Stimulated activated CD4-positive, alpha-beta T cell treated with anti-CD3 and anti-CD28 coated beads, Interleukin-2, amount 100 ng/mL, for 4 hours (primary cell): ENCODE results near the gene TSPAN9.

Source experiments
- DNase-seq: peaks from one replicate; pipeline ENCODE4 v3.0.0-alpha.2; 2020; ENCODE audit warnings: low read depth

Gene TSPAN9

GRCh38 chr12:3099146-3099545, 22.0 kb downstream of the TSPAN9 start:
- DNase-seq, result no peak

- no peak for DNase-seq
Observed at GRCh38 chr12:3101309-3102024, 24.3 kb downstream of the TSPAN9 start.

DNA sequence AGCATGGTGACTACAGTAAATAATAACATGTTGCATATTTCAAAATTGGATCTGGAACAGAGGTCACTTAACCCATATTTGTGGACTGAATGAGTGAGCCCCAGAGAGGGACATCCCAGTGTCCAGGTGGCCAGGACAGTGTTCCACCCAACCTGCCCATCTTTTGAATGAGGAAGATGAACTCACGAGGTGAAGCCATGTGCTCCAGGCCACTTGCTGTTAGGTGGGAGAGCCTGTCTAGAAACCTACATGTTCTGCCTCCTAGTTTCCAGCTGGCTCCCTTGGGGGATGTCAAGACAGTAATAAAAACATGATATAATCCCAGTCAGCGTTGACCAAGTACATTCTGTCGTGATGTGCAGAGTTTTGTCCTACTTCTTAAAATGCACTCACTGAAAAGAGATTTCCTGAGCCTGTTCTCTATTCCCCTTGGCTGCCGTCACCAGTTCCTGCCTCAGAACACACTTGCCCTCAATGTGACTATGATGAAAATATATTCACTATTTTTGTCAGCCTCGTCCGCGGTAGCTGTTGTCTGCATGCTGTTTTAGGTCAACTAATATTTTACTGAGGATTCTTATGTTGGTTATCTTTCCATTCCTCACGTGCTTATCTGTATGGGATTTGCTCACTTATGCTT, 25.7 kb downstream of the TSPAN9 start:
- no peak for DNase-seq

- DNase-seq, result no peak
Observed at GRCh38 chr12:3103806-3104205, 26.6 kb downstream of the TSPAN9 start.

DNA sequence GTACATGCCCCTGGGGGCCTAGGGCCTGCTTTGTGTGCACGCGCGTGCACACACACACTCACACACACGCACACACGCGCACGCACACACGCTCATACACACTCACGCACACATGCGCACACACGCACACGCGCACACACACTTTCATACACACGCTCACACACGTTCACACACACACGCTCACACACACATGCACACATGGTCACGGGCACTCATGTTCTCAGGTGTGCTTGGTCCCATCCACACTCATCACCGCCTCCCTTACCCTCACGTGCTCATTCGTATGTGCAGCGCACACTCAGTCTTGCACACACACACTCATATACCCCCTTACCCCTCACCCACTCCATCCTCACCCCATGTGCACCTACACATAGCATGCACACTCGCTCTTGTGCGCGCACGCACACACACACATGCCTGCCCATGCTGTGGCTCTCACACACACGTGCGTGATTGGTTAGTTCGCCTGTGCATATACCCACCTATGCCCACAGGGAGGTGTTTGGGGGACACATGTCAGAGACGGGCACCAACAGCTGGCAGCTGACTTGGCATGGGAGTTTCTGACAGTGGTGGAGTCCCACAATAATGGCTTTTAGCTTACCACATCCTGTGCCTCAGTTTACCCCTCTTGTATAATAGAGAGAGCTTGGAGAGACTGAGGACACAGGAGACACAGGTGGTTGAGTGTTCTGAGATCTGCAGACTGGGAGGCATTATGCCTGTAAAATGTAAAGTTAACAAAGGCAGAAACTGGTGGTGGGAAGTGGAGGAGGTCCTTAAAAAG, 28.7 kb downstream of the TSPAN9 start:
- DNase-seq, result no peak

- DNase-seq, result no peak
Observed at GRCh38 chr12:3106579-3106978, 29.4 kb downstream of the TSPAN9 start.

DNA sequence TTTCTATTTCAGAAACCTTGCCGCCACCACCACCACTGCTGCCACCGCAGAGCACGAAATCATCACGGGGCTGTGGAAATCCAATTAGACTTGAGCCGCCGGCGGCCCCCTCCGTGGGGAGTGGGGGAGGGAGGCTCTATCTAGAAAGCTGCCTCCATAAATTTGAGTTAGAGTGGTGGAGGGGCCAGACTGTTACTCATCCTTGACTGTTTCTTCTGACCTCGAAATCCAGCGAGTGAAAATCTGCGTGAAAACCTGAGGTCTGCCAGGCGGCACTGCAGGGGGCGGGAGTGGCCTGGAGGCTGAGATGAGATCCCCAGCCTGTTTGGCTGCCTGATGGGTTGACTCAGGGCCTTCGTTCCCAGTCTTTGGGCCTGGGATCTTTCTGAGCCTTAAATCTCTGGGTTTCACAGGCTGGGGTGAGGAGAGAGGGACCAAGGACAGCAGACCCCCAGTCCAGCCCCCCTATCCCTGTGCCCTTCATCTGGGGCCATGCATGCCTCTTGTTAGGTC, 29.9 kb downstream of the TSPAN9 start:
- DNase-seq, result no peak

- DNase-seq, result no peak
Observed at GRCh38 chr12:3107954-3108353, 30.8 kb downstream of the TSPAN9 start.

DNA sequence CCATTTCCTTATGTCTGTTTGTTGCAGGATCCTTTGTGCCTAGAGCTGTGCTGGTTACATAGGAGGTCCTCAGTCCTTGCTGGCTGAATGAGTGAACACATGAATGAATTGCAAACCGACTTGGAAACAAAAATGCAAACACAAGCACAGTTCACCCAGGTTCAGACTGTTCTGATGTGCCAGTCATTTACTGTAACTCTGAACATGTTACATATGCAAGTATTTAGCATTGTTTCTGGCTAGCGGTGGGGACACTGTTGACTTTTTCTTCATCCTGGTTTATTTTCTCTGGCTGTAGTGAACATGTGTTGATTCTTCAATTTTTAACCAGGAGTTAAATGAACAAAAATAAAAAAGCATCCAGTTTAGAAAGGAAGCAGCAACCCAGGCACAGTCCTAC, 33.4 kb downstream of the TSPAN9 start:
- no peak for DNase-seq

GRCh38 chr12:3113671-3114325, 36.6 kb downstream of the TSPAN9 start:
- no peak for DNase-seq

- DNase-seq, result no peak
Observed at GRCh38 chr12:3114671-3115070, 37.5 kb downstream of the TSPAN9 start.

DNA sequence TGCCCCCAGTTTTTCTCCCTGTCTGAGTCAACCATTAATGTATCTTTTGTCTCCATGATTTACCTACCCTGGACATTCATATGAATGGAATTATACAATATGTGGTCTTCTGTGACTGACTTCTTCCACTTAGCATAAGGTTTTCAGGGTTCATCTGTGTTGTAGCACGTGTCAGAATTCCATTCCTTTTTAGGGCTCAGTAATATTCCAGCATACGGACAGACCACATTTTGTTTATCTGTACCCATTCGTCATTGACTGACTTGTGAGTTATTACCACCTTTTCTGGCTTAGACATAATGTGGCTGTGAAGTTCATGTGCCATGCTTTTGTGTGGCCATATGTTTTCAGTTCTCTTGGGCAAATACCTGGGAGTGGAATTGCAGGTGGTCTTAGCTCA, 37.9 kb downstream of the TSPAN9 start:
- DNase-seq, result no peak

DNA sequence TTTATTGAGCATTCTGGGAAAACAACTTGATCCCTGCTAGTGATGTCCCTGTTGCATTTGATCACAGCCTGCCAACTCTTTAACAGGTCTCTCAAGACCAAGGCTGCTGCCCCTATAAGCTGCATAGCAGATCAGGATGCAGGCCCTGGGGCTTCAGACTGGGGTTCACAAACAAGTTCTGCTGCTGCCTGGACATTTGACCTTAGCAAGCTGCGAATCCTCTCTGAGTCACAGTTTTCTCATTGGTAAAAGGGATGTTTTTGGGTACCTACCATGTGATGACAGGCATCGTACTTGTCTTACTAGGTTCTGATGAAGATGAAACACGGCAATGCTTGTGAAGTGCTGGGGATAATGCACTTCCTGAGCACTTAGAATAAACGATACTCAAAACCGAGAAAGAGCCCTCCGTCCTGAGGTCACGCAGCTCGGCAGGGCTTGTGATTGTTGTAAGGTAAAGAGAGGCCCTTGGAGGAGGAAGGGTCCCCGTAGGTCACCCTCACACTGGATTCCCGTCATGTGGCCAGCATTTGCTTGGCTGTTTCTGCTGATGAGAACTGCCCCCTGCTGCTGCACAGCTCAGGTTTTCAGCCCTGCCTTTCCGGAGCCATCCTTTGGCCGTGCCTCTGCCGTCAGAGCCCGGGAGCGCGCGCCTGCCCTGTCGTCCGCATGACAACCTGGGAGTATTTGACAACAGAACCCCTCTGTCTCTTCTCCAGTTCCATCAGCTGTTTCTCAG, 39.1 kb downstream of the TSPAN9 start:
- DNase-seq, result no peak

- DNase-seq, result no peak
Observed at GRCh38 chr12:3117144-3117581, 40.0 kb downstream of the TSPAN9 start.

DNA sequence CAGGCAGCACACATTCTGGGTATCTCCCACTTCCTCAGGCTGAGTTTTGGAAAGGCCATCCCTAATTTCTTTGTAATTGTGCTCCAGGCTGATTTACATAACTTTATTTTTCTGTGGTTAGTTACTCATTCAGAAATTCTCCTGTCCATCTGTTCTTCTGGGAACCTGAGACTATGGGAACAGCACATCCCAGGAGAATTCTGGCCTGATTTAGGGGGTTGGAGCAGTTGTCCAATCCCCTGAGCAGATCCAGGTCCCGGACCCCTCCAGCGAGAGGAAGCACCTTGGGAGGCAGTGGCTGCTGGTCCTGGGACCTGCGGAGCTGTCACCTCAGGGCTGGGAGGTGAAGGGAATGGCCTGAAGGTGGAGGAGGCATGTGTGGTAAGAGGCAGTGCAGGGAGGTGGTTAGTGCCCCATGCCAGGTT, 40.4 kb downstream of the TSPAN9 start:
- DNase-seq, result no peak

DNA sequence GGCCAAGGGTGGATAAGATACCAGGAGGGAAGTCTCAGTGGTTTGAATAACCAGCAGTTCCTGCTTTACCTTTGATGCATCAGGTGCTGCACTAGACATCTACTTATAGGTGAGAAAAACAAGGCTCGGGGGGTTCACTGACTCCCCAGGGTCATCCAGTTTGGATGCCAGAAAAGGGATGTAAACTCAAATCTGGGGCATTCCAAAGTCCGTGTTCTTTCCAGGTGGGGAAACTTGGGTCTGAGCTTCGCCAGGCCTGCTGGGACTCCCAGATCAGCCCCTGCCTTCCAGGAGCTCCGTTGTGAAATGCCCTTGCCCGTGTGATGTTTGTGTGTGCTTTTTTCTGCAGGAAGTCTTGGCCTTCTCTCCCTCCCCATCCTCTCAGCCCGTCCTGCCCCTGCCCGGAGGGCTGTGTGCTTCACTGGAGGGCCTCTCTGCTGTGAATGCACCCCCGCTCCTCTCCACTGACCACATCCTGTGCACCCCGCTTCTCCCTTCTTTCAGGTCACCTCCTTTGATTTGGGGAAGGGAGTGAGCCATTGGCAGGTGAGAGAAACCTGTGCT, 42.1 kb downstream of the TSPAN9 start:
- DNase-seq, result no peak

- no peak for DNase-seq
Observed at GRCh38 chr12:3119756-3120601, 42.8 kb downstream of the TSPAN9 start.

DNA sequence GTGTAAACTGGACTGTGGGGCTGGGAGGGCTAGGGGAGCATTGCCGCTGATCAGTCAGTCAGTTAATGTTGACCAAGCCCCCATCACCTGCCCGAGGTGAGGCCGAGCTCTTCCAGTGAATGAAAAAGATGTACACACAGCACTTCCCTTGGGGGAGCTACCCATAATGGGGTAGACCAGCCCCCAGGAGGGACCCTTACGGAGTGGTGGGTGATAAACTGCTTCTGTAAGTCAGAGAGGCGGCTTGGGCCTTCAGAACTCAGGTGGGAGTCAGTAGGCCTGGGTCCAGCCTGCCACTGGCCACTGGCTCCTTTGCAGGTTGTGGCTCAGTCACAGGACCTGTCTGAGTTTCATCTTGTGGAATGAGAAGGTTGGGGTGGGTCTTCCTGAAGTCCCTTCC, 43.5 kb downstream of the TSPAN9 start:
- DNase-seq, result no peak

GRCh38 chr12:3122841-3123678, 45.9 kb downstream of the TSPAN9 start:
- no peak for DNase-seq
